K562 (cell line): Measurements from ENCODE around the gene TRMT10B. TPM values are rescaled to one million over a fixed set of nuclear protein-coding genes. Genes with fewer than 3 reads are reported as not detected.

ENCODE experiments used
- ATAC-seq: fragments of 200-7000 bp; cut with Tn5 transposase; 3 replicates; pipeline ENCODE4 v1.9.1; 2020; ENCODE audit warnings: moderate library complexity
- BruUV-seq: library from RNA; stranded (reverse); fragments of 400-500 nt; replicated peaks from 2 replicates; lab custom pipeline; 2021; lab: Mats Ljungman, UMichigan
- CTCF ChIA-PET: fragments of 300-600 bp; formaldehyde crosslinking; extraction: SDS; loops from one replicate; lab custom pipeline; 2021; ENCODE audit warnings: low intra/inter-chr PET ratio; lab: Yijun Ruan, JAX
- POLR2A ChIA-PET: fragments of 300-600, 350-650 bp; sonication (Branson Sonifier 250); formaldehyde crosslinking; extraction: SDS; loops from one replicate; lab custom pipeline; 2021; ENCODE audit warnings: antibody characterized with exemption, inconsistent platforms; lab: Yijun Ruan, JAX
- DNase-seq, 4 experiments: peaks; one replicate each; pipeline versions ENCODE4 v3.0.0 to v3.0.0-alpha.2; 2011 to 2018; ENCODE audit warnings: low spot score in 3 of 4, mixed read lengths in 3 of 4; ENCODE audit errors: extremely low read depth in 1 of 4
- FAIRE-seq: peaks from 2 replicates; lab custom pipeline; 2011; peaks lifted over from hg19 to GRCh38; lab: Jason Lieb, UNC
- H2AFZ ChIP-seq: 2 replicates; pipeline ENCODE4 v1.6.0; 2011; ENCODE audit warnings: low read depth, low read length, control low read depth, inconsistent platforms
- H3K27ac ChIP-seq: fragments of 200-600 bp; 3 replicates; pipeline ENCODE4 v1.8.0; 2011; ENCODE audit warnings: low read depth, mild to moderate bottlenecking, control low read depth, inconsistent platforms, low read length, moderate library complexity, mixed read lengths; ENCODE audit errors: extremely low read depth
- H3K27me3 ChIP-seq, 2 experiments: fragments of 300-600 bp in 1 of 2; 2 replicates in 1 of 2; 3 replicates in 1 of 2; pipeline versions ENCODE4 v1.6.0 to v1.8.0; 2011; ENCODE audit warnings: inconsistent platforms in 2 of 2, low read length in 2 of 2, mild to moderate bottlenecking in 1 of 2, mixed read lengths in 1 of 2, moderate library complexity in 1 of 2; ENCODE audit not compliant: control insufficient read depth in 2 of 2, insufficient read depth in 2 of 2
- H3K36me3 ChIP-seq: fragments of 300-600 bp; 3 replicates; pipeline ENCODE4 v1.8.0; 2011; ENCODE audit warnings: mild to moderate bottlenecking, low read length, inconsistent platforms; ENCODE audit not compliant: control insufficient read depth, insufficient read depth
- H3K4me1 ChIP-seq, 2 experiments: fragments of 200-600 bp in 1 of 2; replicated peaks in 1 of 2; 2 replicates in 1 of 2; 3 replicates in 1 of 2; pipeline versions ENCODE4 v1.5.1 to v1.8.0; 2011; ENCODE audit warnings: inconsistent platforms in 2 of 2, low read length in 2 of 2, mild to moderate bottlenecking in 1 of 2, mixed read lengths in 1 of 2, moderate library complexity in 1 of 2; ENCODE audit not compliant: control insufficient read depth in 2 of 2, insufficient read depth in 2 of 2
- H3K4me2 ChIP-seq: 2 replicates; pipeline ENCODE4 v1.6.1; 2011; ENCODE audit warnings: low read length, control low read depth, inconsistent platforms, mixed read lengths; ENCODE audit not compliant: insufficient read depth
- H3K4me3 ChIP-seq: fragments of 200-600 bp; sonication (generic), shearing (Covaris generic); 2 replicates; pipeline ENCODE4 v1.5.1; 2016; ENCODE audit warnings: control low read depth, inconsistent platforms
- H3K79me2 ChIP-seq: fragments of 200-600 bp; 3 replicates; pipeline ENCODE4 v1.8.0; 2011; ENCODE audit warnings: low read length, inconsistent platforms; ENCODE audit not compliant: control insufficient read depth, insufficient read depth
- H3K9ac ChIP-seq, 2 experiments: 2 replicates each; pipeline versions ENCODE4 v1.6.0 to v1.6.1; 2011; ENCODE audit warnings: low read depth in 2 of 2, low read length in 2 of 2, control low read depth in 1 of 2, inconsistent platforms in 1 of 2, mild to moderate bottlenecking in 1 of 2, mixed read lengths in 1 of 2; ENCODE audit not compliant: insufficient read depth in 1 of 2
- H3K9me1 ChIP-seq: one replicate; pipeline ENCODE4 v1.6.0; 2011; ENCODE audit warnings: inconsistent platforms, mild to moderate bottlenecking, low read length, moderate library complexity; ENCODE audit not compliant: control insufficient read depth, insufficient read depth
- H3K9me3 ChIP-seq: replicated peaks from 2 replicates; pipeline ENCODE4 v1.5.1; 2011; ENCODE audit warnings: low read depth, low read length, inconsistent platforms; ENCODE audit not compliant: control insufficient read depth, insufficient read depth
- H4K20me1 ChIP-seq: replicated peaks from 2 replicates; pipeline ENCODE4 v1.6.1; 2011; ENCODE audit warnings: low read length, inconsistent platforms, mixed read lengths; ENCODE audit not compliant: control insufficient read depth, insufficient read depth
- MAZ ChIP-seq, 2 experiments: fragments of 450-650 bp in 1 of 2; sonication (generic) in 1 of 2; formaldehyde crosslinking; IDR thresholded peaks in 1 of 2; conservative IDR thresholded peaks in 1 of 2; 2 replicates each; pipeline versions ENCODE4 v1.4.0 to v1.5.0; 2020; ENCODE audit warnings: mild to moderate bottlenecking in 1 of 2, missing genetic modification reagents in 1 of 2
- MTF1 ChIP-seq: fragments of 250-450 bp; sonication (Bioruptor Pico); IDR thresholded peaks from 2 replicates; pipeline ENCODE4 v1.9.0; 2021; ENCODE audit warnings: moderate library complexity, mild to moderate bottlenecking, inconsistent platforms, borderline replicate concordance
- NONO ChIP-seq, 2 experiments: fragments of 200-400 bp in 1 of 2; fragments of 450-650 bp in 1 of 2; formaldehyde crosslinking in 1 of 2; IDR thresholded peaks; 2 replicates each; pipeline ENCODE4 v1.6.1; 2017; ENCODE audit warnings: low read depth in 2 of 2, mild to moderate bottlenecking in 2 of 2, moderate library complexity in 2 of 2, low read length in 1 of 2
- RBM22 ChIP-seq: fragments of 200-400 bp; formaldehyde crosslinking; IDR thresholded peaks from 2 replicates; pipeline ENCODE4 v1.6.1; 2018; ENCODE audit warnings: low read length, low read depth; ENCODE audit not compliant: poor library complexity, severe bottlenecking
- WGBS: fragments of 100-300 bp; shearing (Covaris generic); methylation state at CpG from one replicate; pipeline ENCODE4 v1.1.6; 2016; ENCODE audit warnings: low coverage, mixed read lengths; ENCODE audit not compliant: insufficient coverage; ENCODE audit errors: missing lambda C conversion rate; 5-methylcytosine and 5-hydroxymethylcytosine counted together
- in situ Hi-C: fragments of 300-500 bp; cut with MboI; formaldehyde crosslinking; loops from 4 replicates; pipeline ENCODE4 v1.15.0; 2018; ENCODE audit warnings: inconsistent platforms, mixed read lengths
- intact Hi-C: fragments of 100-400 bp; cut with micrococcal nuclease; formaldehyde crosslinking; loops from 2 replicates; pipeline ENCODE4 v1.14.2; 2022
- polyA plus RNA-seq, 8 experiments: library from polyadenylated mRNA; depleted of rRNA in 4 of 8; stranded (reverse) in 5 of 8; unstranded in 3 of 8; fragments of >200 nt; fragmentation: Nextera tagmentation in 2 of 8; fragmentation: Illumina TruSeq in 1 of 8; extraction: Ambion mirVana in 2 of 8; extraction: Trizol in 1 of 8; gene quantifications; 2 replicates each; pipeline versions ENCODE4 v1.2.1 to v1.2.3, GENCODE V29; 2011 to 2014; ENCODE audit warnings: inconsistent platforms in 1 of 8, missing spikeins in 1 of 8
- total RNA-seq, 7 experiments: library from RNA; depleted of rRNA in 6 of 7; stranded (reverse); fragments of >200 nt in 6 of 7; fragmentation: Illumina TruSeq in 2 of 7; extraction: Trizol in 2 of 7; gene quantifications; 2 replicates each; pipeline versions ENCODE4 v1.2.1 to v1.2.3, GENCODE V29; 2011 to 2021; ENCODE audit warnings: low replicate concordance in 1 of 7

TRMT10B gene
- total and polyA plus RNA-seq, 9 of the 15 experiments (the other 6 are each of a cell fraction or from before 2014, with no cell fraction given) = 2.9 to 13.4 (median 7.0) TPM

- peak overlapping the region; percentile 5 to 8; a peak in 2 of 4 replicates for H3K9ac ChIP-seq
- POLR2A ChIA-PET = interaction anchor here (0.6 to 6.0 kb wide), 9 partner anchors 9 to 32 kb away, joined by 3 to 32 read pairs (median 3); partner anchors contain the start of gene EXOSC3
- peak overlapping the region; percentile 26 for H3K27ac ChIP-seq
- ATAC-seq = peak; percentile 66
- TF ChIP-seq MAZ (CRISPR knock-in tag; conservative IDR thresholded peaks at IDR 0.05 in 1 of 2, IDR thresholded peaks at IDR 0.05 in 1 of 2) (no peak), MTF1 (CRISPR knock-in tag) (no peak), NONO (IDR thresholded peaks at IDR 0.05; ENCODE audit: low read depth in 2 of 2, low read length in 1 of 2) (no peak), RBM22 (no peak)
- in situ Hi-C loops = no loop called here
- no peak overlapping the region for H3K4me2 ChIP-seq
- H3K4me3 ChIP-seq = no peak overlapping the region
- H3K36me3 ChIP-seq = peaks cover 45% of the 10 kb centered on the region
- no peak for FAIRE-seq
- no peaks in the 10 kb centered on the region for H3K9me3 ChIP-seq
- H2AFZ ChIP-seq = no peak overlapping the region
- no peaks in the 10 kb centered on the region; the same call in 2 of the 3 replicates for H3K79me2 ChIP-seq
- no TSS peak for BruUV-seq
- H3K9me1 ChIP-seq = no peaks in the 10 kb centered on the region
- no peaks in the 10 kb centered on the region for H3K27me3 ChIP-seq
- H3K4me1 ChIP-seq = peaks cover 17 to 21% of the 10 kb centered on the region in 2 experiments; a peak in 4 of 5 replicates
- H4K20me1 ChIP-seq = no peaks in the 10 kb centered on the region
- 55% methylated on average over 3 of the region's 3 CpGs for WGBS
- CTCF ChIA-PET = interaction anchor here (0.6 kb wide), 1 partner anchor 356 kb away, joined by 6 read pairs; no protein-coding TSS in a partner anchor
- intact Hi-C loops = no loop called here
- DNase-seq = peak in 2 of 4 experiments; percentile 44 to 51
These were observed 16.4 kb downstream of the TRMT10B start for GRCh38 chr9:37769995-37770394.
